SU-DHL-6 (cell line): ENCODE measurements around the gene MTCL1.

Source experiments
- EZH2phosphoT487 ChIP-seq: fragments of 200-600 bp; sonication (generic), shearing (Covaris generic); conservative IDR thresholded peaks from 2 replicates; pipeline ENCODE4 v1.6.1; 2018; ENCODE audit warnings: mild to moderate bottlenecking, antibody characterized with exemption, low read length, moderate library complexity, mixed read lengths
- TF ChIP-seq, protein P1 (sequence below): fragments of 200-600 bp; sonication (generic); IDR thresholded peaks from one replicate; pipeline ENCODE4 v1.5.1; 2017; ENCODE audit warnings: antibody characterized with exemption, mild to moderate bottlenecking, low read length, moderate library complexity; ENCODE audit not compliant: insufficient read depth, poor library complexity, severe bottlenecking

DNA sequence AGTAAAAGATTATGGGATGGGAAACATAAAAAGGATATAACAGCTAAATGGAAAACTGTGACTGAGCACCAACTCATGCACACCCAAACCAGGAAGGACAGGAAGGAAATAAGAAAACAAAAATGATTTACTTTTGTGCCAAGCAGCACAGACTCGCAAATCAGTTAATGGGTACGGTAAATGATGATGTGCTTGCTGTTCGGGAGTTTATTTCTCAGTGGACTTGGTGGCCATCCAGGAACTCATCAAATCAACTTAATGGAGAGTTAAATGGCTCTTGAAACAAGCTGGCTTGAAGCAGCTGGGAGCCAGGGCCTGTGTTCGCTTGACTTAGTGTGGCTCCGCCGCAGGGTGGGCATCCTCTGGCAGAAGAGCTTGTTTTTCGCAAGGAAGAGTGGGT is 36.2 kb downstream of the MTCL1 start:
- TF ChIP-seq, protein P1, sequence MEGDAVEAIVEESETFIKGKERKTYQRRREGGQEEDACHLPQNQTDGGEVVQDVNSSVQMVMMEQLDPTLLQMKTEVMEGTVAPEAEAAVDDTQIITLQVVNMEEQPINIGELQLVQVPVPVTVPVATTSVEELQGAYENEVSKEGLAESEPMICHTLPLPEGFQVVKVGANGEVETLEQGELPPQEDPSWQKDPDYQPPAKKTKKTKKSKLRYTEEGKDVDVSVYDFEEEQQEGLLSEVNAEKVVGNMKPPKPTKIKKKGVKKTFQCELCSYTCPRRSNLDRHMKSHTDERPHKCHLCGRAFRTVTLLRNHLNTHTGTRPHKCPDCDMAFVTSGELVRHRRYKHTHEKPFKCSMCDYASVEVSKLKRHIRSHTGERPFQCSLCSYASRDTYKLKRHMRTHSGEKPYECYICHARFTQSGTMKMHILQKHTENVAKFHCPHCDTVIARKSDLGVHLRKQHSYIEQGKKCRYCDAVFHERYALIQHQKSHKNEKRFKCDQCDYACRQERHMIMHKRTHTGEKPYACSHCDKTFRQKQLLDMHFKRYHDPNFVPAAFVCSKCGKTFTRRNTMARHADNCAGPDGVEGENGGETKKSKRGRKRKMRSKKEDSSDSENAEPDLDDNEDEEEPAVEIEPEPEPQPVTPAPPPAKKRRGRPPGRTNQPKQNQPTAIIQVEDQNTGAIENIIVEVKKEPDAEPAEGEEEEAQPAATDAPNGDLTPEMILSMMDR, result no peak
- no peak for TF ChIP-seq EZH2phosphoT487
